Psoas muscle (tissue), 8 donors: ENCODE results near the gene FANCC. TPM values are rescaled to one million over a fixed set of nuclear protein-coding genes. Genes with fewer than 3 reads are reported as not detected.

Source experiments
- ATAC-seq, 4 donors: fragments of 200-7000 bp; cut with Tn5 transposase; one replicate each; pipeline ENCODE4 v1.9.1; 2020; ENCODE audit warnings: moderate library complexity in 3 of 4, mild to moderate bottlenecking in 2 of 4
- DNase-seq, 2 donors: peaks; one replicate each; pipeline ENCODE4 v3.0.0-alpha.2; 2020
- H3K27ac ChIP-seq: fragments of 200-600 bp; one replicate; pipeline ENCODE4 v1.8.0; 2022
- H3K27me3 ChIP-seq, 3 donors: fragments of 200-600 bp in 1 of 3; one replicate each; pipeline versions ENCODE4 v1.6.1 to v1.8.0; 2013 to 2022; ENCODE audit warnings: low read length in 2 of 3, mild to moderate bottlenecking in 2 of 3, moderate library complexity in 1 of 3; ENCODE audit not compliant: insufficient read depth in 3 of 3
- H3K36me3 ChIP-seq, 2 donors: fragments of 200-600 bp in 1 of 2; one replicate each; pipeline versions ENCODE4 v1.6.1 to v1.8.0; 2013 to 2022; ENCODE audit warnings: low read depth in 1 of 2, mild to moderate bottlenecking in 1 of 2, moderate library complexity in 1 of 2; ENCODE audit not compliant: insufficient read depth in 1 of 2
- H3K4me1 ChIP-seq: fragments of 200-600 bp; one replicate; pipeline ENCODE4 v1.8.0; 2022
- H3K4me3 ChIP-seq: fragments of 200-600 bp; one replicate; pipeline ENCODE4 v1.8.0; 2022; ENCODE audit warnings: mild to moderate bottlenecking
- H3K9me3 ChIP-seq: fragments of 200-600 bp; one replicate; pipeline ENCODE4 v1.8.0; 2022
- CTCF ChIP-seq: fragments of 200-600 bp; IDR thresholded peaks from one replicate; pipeline ENCODE4 v1.8.0; 2022; ENCODE audit warnings: antibody characterized with exemption
- WGBS, 3 donors: extraction: QIAGEN DNeasy Blood & Tissue Kit; methylation state at CpG; one replicate each; pipeline versions ENCODE4 v1.1.6 to v1.1.7; 2013; 5-methylcytosine and 5-hydroxymethylcytosine counted together
- intact Hi-C, 2 donors: fragments of 100-400 bp; cut with DNase I; formaldehyde crosslinking; loops; one replicate each; pipeline versions ENCODE4 v1.11.0 to v1.14.2; 2022
- polyA plus RNA-seq, 3 donors: library from polyadenylated mRNA; stranded (reverse); fragments of 200-250 nt; gene quantifications; one replicate each; pipeline ENCODE4 v1.2.3, GENCODE V29; 2013
- total RNA-seq, 4 donors: library from RNA; stranded (reverse); fragmentation: NEBNext Ultra II Directional in 2 of 4; extraction: Animal tissue kit (Norgen Biotek cat#: 25700) in 2 of 4; gene quantifications; one replicate each; pipeline versions ENCODE4 v1.2.1 to v1.2.4, GENCODE V29; 2021 to 2023
- donor health status: healthy with polysubstance abuse.
- donor health status: DM: no; HTN: no; CAD: no; lungs with moderate emphysema.
- donor health status: Bipolar disorder and iron deficiency.
- donor health status: healthy.
- donor health status: DM: yes; HTN: yes; CAD: no.
- donor health status: DM: no; HTN: no; CAD: no.
- donor health status: DM: no; HTN: no; CAD: no.
- donor health status: DM: yes; HTN: yes; CAD: no.

FANCC gene
- total and polyA plus RNA-seq, 7 donors: 2.1 to 5.2 (median 3.6) TPM

GRCh38 chr9:95089257-95090022 is 228.1 kb downstream of the FANCC start:
- WGBS, 3 donors: 54 to 69% (median 62%) methylated on average over 16 of the region's 16 CpGs
- no peaks in the 10 kb centered on the region for H3K27me3 ChIP-seq
- intact Hi-C loops: loop anchor here (5.0 kb wide), 2 partner anchors 62 to 82 kb away; no protein-coding TSS in a partner anchor

GRCh38 chr9:95088421-95089161 is 228.9 kb downstream of the FANCC start:
- no peak for ATAC-seq
- intact Hi-C loops: loop anchor here in 1 of 2 donors (5.0 kb wide), 1 partner anchor 61 kb away; no protein-coding TSS in a partner anchor
- WGBS, 3 donors: 54 to 69% (median 58%) methylated on average over 26 of the region's 26 CpGs

More at GRCh38 chr9:95089257-95090022, 228.1 kb downstream of the FANCC start:
- Histone ChIP-seq H3K36me3 (peaks cover 0 to 24% of the 10 kb centered on the region in 2 donors), H3K9me3 (no peaks in the 10 kb centered on the region), H3K4me3 (no peak overlapping the region), H3K4me1 (peaks cover 87% of the 10 kb centered on the region), H3K27ac (peak overlapping the region; percentile 89)
- TF ChIP-seq CTCF: no peak
- no peak for ATAC-seq
- DNase-seq: no peak

DNA sequence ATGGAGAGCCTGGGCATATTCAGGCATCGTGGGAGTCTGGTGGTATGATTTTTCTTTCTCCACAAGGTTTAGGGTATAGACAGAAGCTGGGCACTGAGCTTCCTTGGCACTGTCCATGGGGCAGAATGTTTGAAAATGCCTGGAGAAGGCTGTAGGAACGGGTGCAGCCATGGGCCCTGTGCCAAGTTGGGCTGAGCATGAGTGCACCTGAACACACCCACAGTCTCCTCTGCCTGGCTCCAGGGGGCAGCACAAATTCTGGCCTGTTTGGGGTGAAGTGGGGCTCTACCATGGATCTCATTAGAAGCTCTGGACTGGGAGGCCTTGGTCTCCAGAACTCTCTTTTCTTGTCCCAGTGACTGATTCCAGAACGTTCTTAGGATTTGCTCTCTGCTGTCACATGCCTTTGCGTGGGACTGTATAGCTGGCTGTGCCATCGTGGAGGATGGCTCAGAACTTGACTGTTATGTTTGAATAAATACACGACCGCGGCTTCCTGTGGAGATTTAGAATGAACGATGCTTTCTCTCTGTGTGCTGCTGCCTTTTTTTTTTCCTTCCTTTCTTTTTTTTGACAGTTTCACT is 229.8 kb downstream of the FANCC start:
- Histone ChIP-seq H3K9me3 (no peaks in the 10 kb centered on the region), H3K27me3 (no peaks in the 10 kb centered on the region), H3K4me1 (peaks cover 77% of the 10 kb centered on the region), H3K4me3 (no peak overlapping the region), H3K36me3 (peaks cover 0 to 27% of the 10 kb centered on the region in 2 donors), H3K27ac (peak overlapping the region; percentile 89)
- peak; percentile 5 for TF ChIP-seq CTCF
- 66 to 76% (median 68%) methylated on average over 9 of the region's 9 CpGs for WGBS, 3 donors
- DNase-seq (no peak), ATAC-seq (no peak)
- intact Hi-C loops: loop anchor here in 1 of 2 donors (5.0 kb wide), 1 partner anchor 60 kb away; no protein-coding TSS in a partner anchor

More at GRCh38 chr9:95088421-95089161, 228.9 kb downstream of the FANCC start:
- H3K36me3 ChIP-seq: peaks cover 0 to 24% of the 10 kb centered on the region in 2 donors
- no peaks in the 10 kb centered on the region for H3K27me3 ChIP-seq
- peak overlapping the region; percentile 89 for H3K27ac ChIP-seq
- no peaks in the 10 kb centered on the region for H3K9me3 ChIP-seq
- peaks cover 82% of the 10 kb centered on the region for H3K4me1 ChIP-seq
- no peak overlapping the region for H3K4me3 ChIP-seq
- TF ChIP-seq CTCF: no peak
- DNase-seq: no peak

DNA sequence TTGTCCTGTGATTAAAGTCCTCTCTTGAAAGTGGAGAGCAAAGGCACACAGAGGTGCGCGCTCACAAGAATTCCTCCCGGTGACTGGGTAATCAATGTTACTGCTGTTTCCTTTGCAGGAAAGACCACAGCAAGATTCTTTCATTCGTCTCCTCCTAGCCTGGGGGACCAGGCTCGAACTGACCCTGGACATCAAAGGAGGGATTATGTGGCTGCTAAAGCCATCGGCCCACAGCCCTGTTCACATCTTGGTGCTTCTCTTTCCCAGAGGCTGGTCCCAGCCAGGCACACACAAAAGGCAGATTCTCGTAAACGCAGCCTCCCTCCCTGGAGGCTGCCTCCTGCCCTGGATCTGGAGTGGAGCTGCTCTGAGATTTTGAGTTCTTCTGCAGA is 230.9 kb downstream of the FANCC start:
- intact Hi-C loops: loop anchor here in 1 of 2 donors (5.0 kb wide), 1 partner anchor 59 kb away; no protein-coding TSS in a partner anchor
- ATAC-seq: no peak
- H3K4me3 ChIP-seq: no peak overlapping the region
- 63 to 77% (median 67%) methylated on average over 8 of the region's 8 CpGs for WGBS, 3 donors
- DNase-seq: no peak
- no peaks in the 10 kb centered on the region for H3K9me3 ChIP-seq
- no peak for TF ChIP-seq CTCF
- H3K27ac ChIP-seq: peak overlapping the region; percentile 89
- peaks cover 74% of the 10 kb centered on the region for H3K4me1 ChIP-seq
- H3K36me3 ChIP-seq: peaks cover 0 to 39% of the 10 kb centered on the region in 2 donors
- no peaks in the 10 kb centered on the region for H3K27me3 ChIP-seq
